PFSK-1 (cell line): Measurements from ENCODE around the gene RALGAPA2.

ENCODE experiments used
- FOXP2 ChIP-seq: optimal IDR thresholded peaks from 2 replicates; pipeline ENCODE3; 2011; ENCODE audit warnings: borderline replicate concordance, control low read depth, inconsistent platforms; ENCODE audit not compliant: insufficient read depth; ENCODE audit errors: extremely low read length, extremely low read depth
- POLR2AphosphoS5 ChIP-seq: IDR thresholded peaks from 2 replicates; pipeline ENCODE4 v1.6.1; 2012; ENCODE audit warnings: low read depth, mild to moderate bottlenecking, control low read depth, low read length, moderate library complexity
- REST ChIP-seq, 2 experiments: IDR thresholded peaks; 2 replicates each; pipeline versions ENCODE4 v1.6.1 to v1.8.0; 2011 to 2012; ENCODE audit warnings: low read depth in 2 of 2, low read length in 2 of 2, control low read depth in 1 of 2, inconsistent platforms in 1 of 2, mild to moderate bottlenecking in 1 of 2, moderate library complexity in 1 of 2; ENCODE audit not compliant: insufficient read depth in 1 of 2
- SIN3A ChIP-seq: IDR thresholded peaks from 2 replicates; pipeline ENCODE4 v1.6.1; 2012; ENCODE audit warnings: mild to moderate bottlenecking, low read length, moderate library complexity, borderline replicate concordance; ENCODE audit not compliant: insufficient read depth
- TAF1 ChIP-seq: IDR thresholded peaks from 2 replicates; pipeline ENCODE4 v1.6.1; 2012; ENCODE audit warnings: low read length, control low read depth, borderline replicate concordance; ENCODE audit not compliant: insufficient read depth

GRCh38 chr20:20432618-20433286, 279.7 kb downstream of the RALGAPA2 start:
- TF ChIP-seq TAF1, result no peak
- TF ChIP-seq SIN3A, result no peak
- TF ChIP-seq POLR2AphosphoS5, result no peak
- TF ChIP-seq REST (IDR thresholded peaks at IDR 0.05; ENCODE audit: insufficient read depth in 1 of 2, low read depth in 2 of 2, low read length in 2 of 2), result no peak
- TF ChIP-seq FOXP2, result no peak
